MV-4-11 (cell line): Measurements from ENCODE around the gene TENT4A.
A peak's percentile ranks its signal among the peaks of the same experiment; 100 is the strongest.

ENCODE experiments used
- DNase-seq: peaks from one replicate; lab custom pipeline; 2025; lab: John Stamatoyannopoulos, UW

Gene TENT4A

DNA sequence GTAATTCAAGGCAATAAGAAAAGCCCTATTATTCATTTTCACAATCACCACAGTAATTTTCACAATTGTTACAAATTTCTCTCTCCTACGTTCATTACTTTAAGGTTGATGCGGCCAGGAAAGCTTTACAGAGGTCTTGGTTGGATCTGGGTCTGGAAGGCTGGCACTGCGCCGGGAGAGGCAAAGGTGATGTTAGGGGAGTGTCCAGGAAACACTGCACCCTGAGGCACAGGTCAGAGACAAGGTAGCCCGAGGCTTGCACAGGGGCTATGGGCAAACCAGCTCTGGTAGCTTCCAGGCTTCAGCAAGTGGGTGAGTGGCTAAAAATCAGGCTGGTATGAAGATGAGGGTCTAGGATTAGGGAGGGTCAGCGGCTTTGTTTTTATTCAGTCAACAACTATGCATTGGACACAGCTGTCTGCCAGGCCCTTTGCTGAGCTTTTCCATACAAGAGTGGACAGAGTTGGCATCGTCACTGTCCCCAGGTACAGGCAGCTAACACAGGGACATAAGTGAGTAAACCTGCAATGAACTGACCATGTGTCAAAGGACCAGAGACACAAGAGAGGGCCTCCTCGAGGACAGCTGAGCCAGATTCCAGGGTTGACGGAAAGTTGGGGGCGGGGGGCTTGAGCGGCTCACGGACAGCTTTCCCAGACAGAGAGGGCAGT is 12.4 kb upstream of the TENT4A start:
- no peak for DNase-seq

DNA sequence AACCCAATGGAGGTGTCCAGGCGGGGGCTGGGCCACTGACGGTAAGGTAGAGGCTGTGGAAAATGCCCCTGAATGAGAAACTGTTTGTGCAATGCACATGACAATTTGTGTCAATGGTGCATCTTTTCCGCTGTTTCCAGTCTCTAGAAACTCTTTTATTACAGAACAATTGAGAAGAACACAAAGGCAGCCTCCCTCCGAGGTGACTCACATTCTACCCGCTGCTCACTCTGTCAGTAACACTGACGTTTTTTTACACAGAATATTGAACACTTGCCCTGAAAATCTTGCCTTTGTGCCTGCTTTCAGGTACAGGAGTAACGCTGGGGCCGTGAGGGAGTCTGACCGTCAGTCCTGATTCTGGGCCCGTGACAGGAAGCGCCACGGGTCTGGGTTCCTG is 11.7 kb upstream of the TENT4A start:
- DNase-seq: no peak

DNA sequence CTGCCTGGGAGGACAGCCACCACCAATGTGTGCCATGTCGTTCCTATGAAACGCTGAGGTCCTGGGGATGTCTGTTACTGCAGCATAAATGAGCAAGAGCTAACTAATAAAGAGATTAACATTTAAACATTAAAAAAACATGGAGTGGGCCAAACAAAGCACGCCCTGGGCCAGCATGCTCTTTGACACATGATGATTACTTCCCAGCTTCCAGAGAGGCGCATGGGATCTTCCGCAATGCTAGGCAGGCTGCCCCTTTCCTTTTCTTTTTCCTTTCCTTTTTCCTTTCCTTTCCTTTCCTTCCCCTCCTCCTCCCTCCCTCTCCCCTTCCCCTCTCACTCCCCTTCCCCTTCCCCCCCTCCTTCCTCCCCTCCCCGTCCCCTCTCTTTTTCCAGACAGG is 10.6 kb upstream of the TENT4A start:
- DNase-seq: no peak

DNA sequence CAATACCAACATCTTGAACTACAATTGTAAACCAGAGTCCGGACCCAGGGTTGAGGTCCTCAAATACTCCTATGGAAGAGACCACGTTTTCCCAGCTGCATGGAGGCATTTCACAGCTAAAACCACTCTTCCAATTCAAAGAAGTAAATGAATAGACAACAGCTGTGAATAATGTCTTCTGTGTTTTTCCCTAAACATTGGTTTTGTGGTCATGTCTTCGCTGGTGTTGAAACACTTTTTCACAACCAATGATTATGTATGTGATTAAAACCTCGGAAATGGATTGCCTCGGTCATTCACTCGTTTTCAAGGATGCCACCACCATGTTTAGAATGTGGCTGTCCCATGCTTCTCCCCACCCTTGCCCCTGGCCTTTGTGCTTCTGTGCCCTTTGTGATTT is 9.4 kb upstream of the TENT4A start:
- peak; percentile 73 for DNase-seq

DNA sequence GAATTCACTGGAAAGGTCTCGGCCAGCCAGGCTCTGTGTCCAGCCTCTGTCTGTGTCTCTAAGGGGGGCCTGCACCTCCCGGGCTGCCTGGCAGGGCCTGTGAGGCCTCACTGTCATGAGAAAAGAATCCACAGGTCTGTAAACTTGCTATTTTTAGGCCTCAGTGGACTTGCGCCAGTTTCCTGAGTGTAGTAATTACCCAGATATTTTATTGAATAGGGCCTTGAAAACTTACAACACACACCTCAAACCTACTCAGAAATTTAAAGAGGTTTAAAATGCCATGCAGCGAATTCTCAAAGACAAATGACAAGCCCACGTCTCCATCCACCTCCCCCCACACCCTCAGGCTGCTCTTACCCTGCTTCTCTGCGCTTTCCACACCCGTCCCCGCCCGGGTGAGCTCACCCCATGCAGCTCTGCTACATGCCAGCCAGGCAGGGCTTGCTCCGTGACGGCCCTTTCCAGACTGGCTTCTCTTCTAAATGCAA is 8.8 kb upstream of the TENT4A start:
- DNase-seq: no peak

DNA sequence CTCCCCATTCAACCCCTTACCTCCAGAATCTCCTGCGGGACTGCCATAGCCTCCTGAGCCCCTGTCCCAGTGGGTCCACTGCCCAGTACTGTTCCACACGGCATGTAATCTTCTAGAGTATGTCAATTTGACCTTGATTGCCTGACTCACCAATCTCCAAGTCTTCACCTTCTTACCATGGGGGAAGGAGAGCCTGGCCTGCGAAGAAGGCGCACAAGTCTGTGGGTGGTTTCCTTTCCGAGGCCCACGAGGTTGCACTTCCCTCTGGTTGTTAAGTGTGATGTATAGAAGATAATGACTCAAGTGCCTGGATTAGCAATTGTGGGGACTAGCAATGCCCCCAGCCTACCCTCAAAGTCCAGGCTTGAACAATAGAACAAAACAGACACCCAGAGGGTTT is 8.1 kb upstream of the TENT4A start:
- DNase-seq: peak; percentile 90

DNA sequence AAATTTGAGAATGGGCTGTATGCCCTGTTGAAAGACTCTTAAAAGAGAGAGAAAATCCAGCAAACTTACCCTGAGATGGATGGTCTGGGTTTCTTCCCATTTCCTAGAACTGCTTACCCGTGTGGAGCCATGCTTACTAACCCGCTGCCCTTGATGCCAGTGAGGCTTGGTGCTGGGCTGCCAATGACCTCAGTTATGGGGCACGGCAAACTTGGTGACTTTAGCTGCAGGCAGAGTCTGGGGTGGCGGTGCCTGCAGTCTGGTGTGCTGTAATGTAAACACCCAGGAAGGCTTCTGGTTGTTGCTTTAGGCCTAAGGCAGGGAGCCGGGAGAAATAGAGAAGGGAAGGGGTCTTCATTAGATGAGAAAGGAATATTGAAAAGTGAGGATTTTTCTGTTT is 7.3 kb upstream of the TENT4A start:
- DNase-seq: no peak

DNA sequence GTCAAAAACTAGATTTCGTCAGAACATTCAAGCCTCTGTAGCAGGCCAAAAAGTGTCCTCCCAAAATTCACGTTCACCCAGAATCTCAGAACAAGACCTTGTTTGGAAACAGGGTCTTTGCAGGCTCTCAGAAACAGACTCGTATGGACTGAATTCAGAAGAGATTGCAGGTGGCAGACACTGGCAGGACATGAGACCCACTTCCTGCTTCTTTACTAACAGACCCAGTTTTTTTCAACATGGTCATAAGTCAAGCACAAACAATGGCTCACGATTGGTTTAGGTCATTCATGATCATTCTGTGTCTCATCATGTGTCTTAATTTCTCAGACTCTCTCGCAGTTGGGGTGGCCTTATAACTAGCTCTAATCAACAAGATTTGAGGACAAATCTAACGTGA is 5.4 kb upstream of the TENT4A start:
- no peak for DNase-seq

DNA sequence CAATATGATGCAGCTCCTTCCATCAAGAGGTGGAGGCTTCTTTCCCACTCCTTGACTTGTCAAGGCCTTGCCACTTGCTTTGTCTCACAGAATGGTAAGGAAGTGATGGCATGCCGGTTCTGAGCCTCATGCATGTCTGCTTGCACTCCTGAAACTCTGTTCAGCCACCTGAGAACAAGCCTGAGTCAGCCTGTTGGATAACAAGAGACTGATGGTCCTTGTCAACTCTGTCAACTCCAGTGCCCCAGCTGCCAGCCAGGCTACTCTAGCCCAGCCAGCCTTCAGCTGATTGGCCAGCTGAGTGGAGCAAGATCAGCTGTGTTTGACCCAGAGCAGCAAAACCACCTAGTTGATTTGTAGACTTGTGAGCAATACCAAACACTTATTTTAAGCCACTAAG is 4.4 kb upstream of the TENT4A start:
- no peak for DNase-seq

DNA sequence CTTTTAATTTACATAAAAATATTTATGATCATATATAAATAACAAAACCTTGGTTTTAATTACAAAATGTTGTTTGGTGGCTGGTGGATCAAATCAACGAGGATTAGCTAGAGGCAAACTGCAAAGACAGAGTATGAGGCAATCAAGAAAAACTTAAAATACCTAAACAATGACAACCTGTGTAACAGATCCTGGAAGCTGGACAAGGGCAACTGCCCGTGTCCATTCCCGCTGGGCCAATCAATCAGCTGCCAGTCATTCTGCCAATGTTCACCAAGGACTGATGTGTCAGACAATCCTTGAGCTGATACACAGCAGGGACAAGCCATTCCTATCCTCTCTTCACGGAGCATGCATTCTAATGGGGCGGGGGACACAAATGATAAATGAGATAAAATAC is 3.2 kb upstream of the TENT4A start:
- DNase-seq: no peak

DNA sequence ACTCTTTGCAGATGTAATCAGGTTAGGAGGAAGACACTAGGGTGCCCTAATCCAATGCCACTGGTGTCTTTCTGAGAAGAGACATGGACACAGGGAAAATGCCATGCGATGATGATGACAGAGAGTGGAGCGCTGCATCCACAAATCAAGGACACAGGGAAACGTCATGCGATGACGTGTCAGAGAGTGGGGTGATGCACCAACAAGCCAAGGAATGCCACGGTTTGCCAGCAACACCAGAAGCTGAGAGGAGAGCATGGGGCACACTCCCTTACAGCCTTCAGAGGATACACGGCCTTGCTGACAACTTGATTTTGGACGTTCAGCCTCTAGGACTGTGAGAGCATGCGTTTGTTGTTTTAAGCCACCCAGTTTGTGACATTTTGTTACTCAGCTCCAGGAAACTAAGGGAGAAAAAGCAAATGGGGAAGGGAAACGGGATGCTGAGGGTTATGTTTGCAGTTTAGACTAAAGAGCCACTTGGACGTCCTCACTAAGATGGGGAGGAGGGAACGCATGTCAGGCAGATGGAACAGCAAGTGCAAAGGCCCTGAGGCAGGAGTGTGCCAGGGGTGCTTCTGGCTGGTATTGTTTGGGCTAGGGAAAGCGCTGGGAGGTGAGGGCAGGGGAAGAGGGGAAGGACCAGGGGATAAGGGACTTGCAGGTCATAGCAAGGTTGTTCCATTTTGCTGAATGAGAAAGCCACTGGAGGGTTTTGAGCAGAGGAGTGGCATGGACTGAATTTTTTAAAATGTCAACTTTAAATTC is 2.5 kb upstream of the TENT4A start:
- DNase-seq: no peak

DNA sequence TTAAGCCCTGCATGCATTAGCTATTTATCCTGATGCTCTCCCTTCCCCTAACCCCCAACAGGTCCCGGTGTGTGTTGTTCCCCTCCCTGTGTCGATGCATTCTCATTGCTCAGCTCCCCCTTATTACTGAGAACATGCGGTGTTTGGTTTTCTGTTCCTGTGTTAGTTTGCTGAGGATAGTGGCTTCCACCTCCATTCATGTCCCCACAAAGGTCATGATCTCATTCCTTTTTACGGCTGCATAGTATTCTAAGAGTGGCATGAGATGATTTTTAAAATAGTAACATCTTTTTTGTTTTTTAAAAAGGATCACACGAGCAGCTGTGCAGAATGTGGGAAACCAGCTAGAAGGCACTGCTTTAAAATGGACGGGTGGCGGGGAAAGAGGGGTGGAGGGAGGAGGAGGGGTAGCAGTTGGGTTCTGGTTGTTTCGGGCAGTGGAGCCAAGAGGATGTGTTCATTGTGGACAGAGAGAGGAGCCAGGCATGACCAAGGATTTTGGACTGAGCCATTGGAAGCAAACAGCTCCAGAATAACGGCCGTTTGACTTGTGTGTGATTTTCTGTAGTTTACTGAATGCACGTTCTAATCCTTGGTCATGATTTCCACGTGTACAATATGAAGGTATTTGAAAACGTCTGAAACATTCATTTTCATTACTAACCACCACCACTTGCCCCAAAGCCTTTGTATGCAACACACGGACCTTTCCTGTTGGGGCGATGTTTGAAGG is 1.7 kb upstream of the TENT4A start:
- no peak for DNase-seq

DNA sequence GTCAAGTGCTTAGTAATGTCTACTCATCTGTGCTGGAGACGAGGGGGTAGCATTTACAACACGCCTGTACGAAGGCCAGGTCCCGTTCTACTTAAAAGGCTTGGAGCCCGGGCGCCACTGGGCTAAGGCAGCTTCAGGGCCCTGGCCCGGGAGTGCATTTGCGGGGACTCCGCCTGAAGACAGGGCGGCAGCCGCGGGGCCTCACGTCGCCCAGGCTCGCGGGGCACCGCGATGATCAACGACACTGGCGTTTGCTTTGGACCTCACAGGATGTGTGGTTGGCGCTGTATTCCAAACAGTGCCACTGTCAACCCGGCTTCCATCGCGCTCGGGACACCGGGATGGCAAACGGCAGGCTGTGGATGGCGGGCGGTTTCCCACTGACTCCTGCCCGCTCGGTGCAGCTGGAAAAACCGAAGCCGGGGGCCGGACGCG is 1.1 kb upstream of the TENT4A start:
- peak; percentile 28 for DNase-seq

DNA sequence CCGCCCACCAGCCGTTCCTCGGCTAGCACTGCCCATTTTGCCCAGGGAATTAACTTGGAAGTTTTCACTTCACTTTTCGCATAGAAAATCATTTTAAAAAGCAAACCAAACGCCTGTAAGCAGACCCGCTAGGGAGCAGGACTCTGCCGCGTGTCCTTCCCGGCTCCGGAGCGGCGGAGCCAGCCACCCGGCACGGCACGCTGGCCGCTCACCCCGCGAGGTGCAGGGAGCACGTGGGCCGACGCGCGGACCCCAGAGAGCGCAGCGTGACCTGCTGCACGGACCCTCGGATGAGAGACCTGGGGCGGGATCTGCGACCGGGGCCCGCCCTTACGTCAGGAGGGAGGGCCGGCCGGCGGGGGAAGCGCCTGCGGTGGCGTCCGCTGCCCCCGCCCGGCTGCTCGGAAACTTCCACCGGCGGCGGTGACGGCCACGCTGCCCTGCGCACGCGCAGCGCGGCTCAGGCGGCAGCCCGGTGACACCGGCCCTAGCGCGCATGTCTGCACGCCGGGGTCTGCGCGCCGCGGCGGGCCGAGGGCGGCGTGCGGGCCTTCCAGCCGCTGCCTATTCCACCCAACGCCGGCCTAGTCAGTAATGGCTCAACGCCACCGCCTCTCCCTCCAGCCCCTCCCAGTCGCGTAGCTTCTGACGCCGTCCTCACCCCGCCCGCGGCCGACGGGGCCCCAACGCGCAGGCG is 507 bp upstream of the TENT4A start:
- peak; percentile 92 for DNase-seq

DNA sequence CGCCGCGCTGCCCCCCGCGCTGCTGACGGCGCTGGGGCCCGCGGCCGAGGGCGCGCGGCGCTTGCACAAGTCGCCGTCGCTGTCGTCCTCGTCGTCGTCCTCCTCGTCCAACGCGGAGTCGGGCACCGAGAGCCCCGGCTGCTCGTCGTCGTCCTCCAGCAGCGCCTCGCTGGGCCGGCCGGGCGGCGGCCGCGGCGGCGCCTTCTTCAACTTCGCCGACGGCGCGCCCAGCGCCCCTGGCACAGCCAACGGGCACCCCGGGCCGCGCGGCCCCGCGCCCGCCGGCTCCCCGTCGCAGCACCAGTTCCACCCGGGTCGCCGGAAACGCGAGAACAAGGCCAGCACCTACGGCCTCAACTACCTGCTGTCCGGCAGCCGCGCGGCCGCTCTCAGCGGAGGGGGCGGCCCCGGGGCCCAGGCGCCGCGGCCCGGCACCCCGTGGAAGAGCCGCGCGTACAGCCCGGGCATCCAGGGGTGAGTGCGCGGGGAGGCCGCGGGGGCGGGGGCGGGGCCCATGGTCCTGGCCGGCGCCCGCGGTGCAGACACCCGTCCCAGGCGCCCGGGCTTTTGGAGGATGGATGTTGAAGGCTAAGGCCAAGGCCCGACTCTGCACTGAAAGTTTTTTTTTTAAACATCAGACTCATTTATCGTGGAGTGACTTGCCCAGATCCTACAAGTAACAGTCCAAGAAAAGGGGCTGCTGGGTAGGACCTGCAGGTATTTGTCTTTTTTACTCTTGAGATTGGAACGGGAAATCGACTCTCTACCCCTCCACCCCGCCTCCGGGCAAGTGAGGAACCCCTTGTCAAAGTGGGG is 1.2 kb downstream of the TENT4A start:
- no peak for DNase-seq

DNA sequence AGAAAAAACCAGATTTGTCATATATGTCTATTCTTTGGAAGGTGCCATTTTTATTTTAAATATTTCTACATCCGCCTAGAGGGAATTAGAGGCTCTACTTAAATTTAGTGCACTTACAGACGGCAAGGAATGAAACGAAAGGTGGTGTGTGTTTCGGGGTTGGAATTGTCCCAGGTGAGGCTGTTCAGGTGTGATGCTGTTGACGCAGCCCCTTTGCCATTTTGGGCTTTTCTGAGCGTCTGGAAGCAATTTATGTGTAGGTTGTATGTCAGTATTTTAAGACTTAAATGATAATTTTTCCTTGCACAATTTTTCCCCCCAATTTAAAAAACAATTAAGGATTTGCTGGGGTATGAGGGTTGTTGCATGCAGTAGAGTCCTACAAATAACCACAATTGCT is 2.0 kb downstream of the TENT4A start:
- DNase-seq: no peak

DNA sequence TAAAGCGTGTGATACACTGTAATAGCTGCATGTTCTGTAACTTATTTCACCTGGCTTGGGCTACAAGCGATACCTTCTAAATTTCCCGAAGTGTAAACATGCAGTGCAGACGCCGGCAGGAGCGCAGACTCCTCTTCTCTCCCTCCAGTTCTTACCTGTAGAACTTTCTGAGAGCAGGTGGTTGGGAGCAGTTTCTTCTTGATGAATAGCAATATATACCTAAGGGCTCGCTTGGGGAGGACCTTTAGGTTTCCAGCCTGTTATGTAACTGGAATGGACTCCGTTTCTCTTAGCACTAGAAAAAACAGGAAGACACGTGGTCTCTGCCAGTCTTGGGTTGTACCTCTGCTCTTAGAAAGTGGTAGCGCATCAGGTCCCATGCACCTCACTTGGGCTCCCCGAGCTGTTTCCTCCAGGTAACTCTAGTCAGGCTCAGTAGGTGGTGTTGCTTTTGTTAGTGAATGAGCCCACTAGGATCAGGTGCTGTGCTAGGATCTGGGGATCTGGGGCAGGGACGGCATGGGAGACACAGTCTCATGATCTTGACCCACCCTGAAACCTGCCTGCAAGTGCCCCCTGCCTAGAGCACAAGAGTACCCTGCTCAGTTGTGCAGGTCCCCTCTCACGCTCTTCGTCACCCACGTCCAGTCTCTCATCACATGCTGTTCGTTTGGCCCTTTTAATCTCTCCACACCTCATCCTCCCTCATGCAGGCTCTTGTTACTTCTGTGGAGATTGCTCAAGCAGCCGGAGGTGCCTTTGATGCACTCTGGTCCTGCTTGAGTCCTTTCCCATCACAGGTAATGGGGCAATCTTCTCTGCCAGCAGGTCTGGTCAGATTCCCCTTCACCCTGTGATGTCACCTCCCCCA is 2.8 kb downstream of the TENT4A start:
- no peak for DNase-seq

DNA sequence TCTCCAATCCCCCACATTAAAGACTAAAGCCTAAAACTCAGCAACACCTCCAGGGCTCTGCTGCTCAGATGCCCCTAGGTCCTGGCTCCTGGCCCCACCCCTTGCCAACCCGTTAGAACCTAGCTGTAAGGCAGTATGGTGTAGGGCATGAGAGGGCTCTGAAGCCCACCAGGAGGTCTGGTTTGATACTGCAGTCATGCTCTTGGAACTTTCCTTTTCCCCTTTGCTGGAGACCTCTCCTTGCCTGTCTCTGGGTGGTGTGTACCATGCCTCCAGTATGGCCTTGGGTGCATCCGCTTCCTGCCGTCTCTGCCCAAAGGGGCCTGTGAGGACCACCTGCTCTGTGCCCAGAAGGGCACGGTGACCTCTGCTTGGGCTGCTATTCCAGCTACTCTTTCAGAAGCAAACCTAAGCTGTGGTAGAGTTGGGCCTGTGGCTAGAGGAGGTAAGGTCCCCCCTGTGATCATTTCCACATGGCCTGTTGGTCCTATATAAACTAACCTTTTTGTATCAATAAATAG is 3.5 kb downstream of the TENT4A start:
- no peak for DNase-seq

DNA sequence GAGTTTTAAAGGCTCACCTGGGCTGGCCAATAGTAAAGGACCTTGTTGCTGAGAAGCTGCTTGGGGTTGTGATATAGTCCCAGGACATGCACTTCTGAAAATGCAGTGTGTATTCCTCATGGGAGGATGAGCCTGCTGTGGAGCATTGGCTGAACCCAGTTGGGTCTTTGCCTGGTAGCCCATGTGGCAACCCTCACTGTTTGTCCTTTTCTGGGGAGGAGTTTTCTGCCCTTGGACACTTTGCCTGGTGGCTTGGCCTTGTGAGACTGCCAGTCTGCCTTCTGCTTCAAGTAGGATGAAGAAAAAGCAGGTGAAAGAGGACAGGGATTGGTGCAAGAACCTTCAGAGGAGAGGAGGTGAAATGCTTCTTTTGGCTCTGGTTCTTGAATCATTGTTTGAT is 4.0 kb downstream of the TENT4A start:
- no peak for DNase-seq

DNA sequence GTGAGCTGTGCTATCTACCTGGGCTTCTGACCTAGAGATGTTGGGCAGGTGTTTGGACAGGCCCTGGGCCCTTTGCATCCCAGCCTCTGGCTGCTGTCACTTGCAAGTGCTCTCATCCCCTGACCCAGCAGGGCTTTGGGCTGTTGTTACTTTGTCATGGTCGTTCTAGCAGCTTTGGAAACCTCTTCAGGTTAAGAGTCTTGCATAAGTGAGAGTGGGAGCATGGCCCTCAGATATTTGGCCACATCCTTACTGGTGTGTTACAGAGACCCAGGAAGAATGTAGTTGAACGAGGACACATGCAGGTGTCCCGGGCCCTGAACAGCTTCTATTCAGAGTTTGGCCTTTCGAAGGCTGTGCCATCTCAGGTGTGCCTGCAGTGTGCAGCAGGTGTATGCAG is 4.5 kb downstream of the TENT4A start:
- no peak for DNase-seq
